HEK293 (cell line): Measurements from ENCODE around the gene SKOR2.

Experiments used
- CTCF ChIA-PET: fragments of 350-600 bp; formaldehyde crosslinking; extraction: SDS; loops from one replicate; lab custom pipeline; 2021; ENCODE audit warnings: antibody characterized with exemption; lab: Yijun Ruan, JAX
- POLR2A ChIA-PET: fragments of 300-600 bp; formaldehyde crosslinking; extraction: SDS; loops from one replicate; lab custom pipeline; 2020; ENCODE audit warnings: antibody characterized with exemption, inconsistent platforms; lab: Yijun Ruan, JAX
- H3K27ac ChIP-seq: fragments of 200-500 bp; sonication (Bioruptor generic); 2 replicates; pipeline ENCODE4 v1.5.1; 2014; ENCODE audit warnings: low read depth, low read length, control low read depth, inconsistent platforms; ENCODE audit errors: extremely low read depth
- H3K36me3 ChIP-seq, 2 experiments: fragments of 200-500 bp in 1 of 2; sonication (Bioruptor generic) in 1 of 2; 1 replicate in 1 of 2; 2 replicates in 1 of 2; pipeline ENCODE4 v1.5.1; 2014 to 2017; ENCODE audit warnings: inconsistent platforms in 2 of 2, low read length in 2 of 2; ENCODE audit not compliant: control insufficient read depth in 2 of 2, insufficient read depth in 1 of 2
- H3K4me1 ChIP-seq: fragments of 200-500 bp; sonication (Bioruptor generic); 2 replicates; pipeline ENCODE4 v1.5.1; 2014; ENCODE audit warnings: mild to moderate bottlenecking, low read length, inconsistent platforms; ENCODE audit not compliant: control insufficient read depth, insufficient read depth
- H3K4me3 ChIP-seq: 2 replicates; pipeline ENCODE4 v1.5.1; 2011; ENCODE audit warnings: low read depth, mild to moderate bottlenecking, control low read depth, low read length, moderate library complexity
- H3K9me3 ChIP-seq: fragments of 200-500 bp; sonication (Bioruptor generic); 2 replicates; pipeline ENCODE4 v1.5.1; 2014; ENCODE audit warnings: low read depth, low read length, inconsistent platforms; ENCODE audit not compliant: control insufficient read depth, insufficient read depth
- HOXA7 ChIP-seq: sonication (generic); formaldehyde crosslinking; IDR thresholded peaks from 2 replicates; pipeline ENCODE4 v1.8.1; 2022; ENCODE audit warnings: missing genetic modification reagents, borderline replicate concordance
- KLF10 ChIP-seq: fragments of 450-650 bp; IDR thresholded peaks from 2 replicates; pipeline ENCODE4 v1.5.1; 2018; ENCODE audit warnings: missing biosample characterization, mild to moderate bottlenecking, missing genetic modification characterization
- MZF1 ChIP-seq: fragments of 450-650 bp; formaldehyde crosslinking; IDR thresholded peaks from 2 replicates; pipeline ENCODE4 v1.5.1; 2017; ENCODE audit warnings: missing biosample characterization, missing genetic modification characterization, borderline replicate concordance
- PATZ1 ChIP-seq: fragments of 450-650 bp; formaldehyde crosslinking; IDR thresholded peaks from 2 replicates; pipeline ENCODE4 v1.5.1; 2016; ENCODE audit warnings: missing biosample characterization, missing genetic modification characterization
- RBAK ChIP-seq: fragments of 450-650 bp; formaldehyde crosslinking; IDR thresholded peaks from 2 replicates; pipeline ENCODE4 v1.5.1; 2016; ENCODE audit warnings: missing biosample characterization, missing genetic modification characterization
- WT1 ChIP-seq: fragments of 450-650 bp; formaldehyde crosslinking; IDR thresholded peaks from 2 replicates; pipeline ENCODE4 v1.5.1; 2016; ENCODE audit warnings: missing biosample characterization, missing genetic modification characterization
- ZBTB8A ChIP-seq: fragments of 450-650 bp; formaldehyde crosslinking; IDR thresholded peaks from 2 replicates; pipeline ENCODE4 v1.5.1; 2016; ENCODE audit warnings: missing biosample characterization, missing genetic modification characterization
- ZFP41 ChIP-seq: fragments of 450-650 bp; formaldehyde crosslinking; IDR thresholded peaks from 2 replicates; pipeline ENCODE4 v1.5.1; 2016; ENCODE audit warnings: missing biosample characterization, missing genetic modification characterization, borderline replicate concordance
- ZNF174 ChIP-seq: fragments of 450-650 bp; formaldehyde crosslinking; IDR thresholded peaks from 2 replicates; pipeline ENCODE4 v1.5.0; 2017; ENCODE audit warnings: missing biosample characterization, mild to moderate bottlenecking, missing genetic modification characterization
- ZNF211 ChIP-seq: fragments of 450-650 bp; formaldehyde crosslinking; IDR thresholded peaks from 2 replicates; pipeline ENCODE4 v1.5.1; 2016; ENCODE audit warnings: low read depth, missing biosample characterization, missing genetic modification characterization
- ZNF248 ChIP-seq: fragments of 450-650 bp; formaldehyde crosslinking; IDR thresholded peaks from 2 replicates; pipeline ENCODE4 v1.5.1; 2017; ENCODE audit warnings: missing biosample characterization, missing genetic modification characterization
- ZNF274 ChIP-seq, 2 experiments: fragments of 200-500 bp in 1 of 2; fragments of 450-650 bp in 1 of 2; sonication (Bioruptor generic) in 1 of 2; formaldehyde crosslinking in 1 of 2; IDR thresholded peaks; 2 replicates each; pipeline versions ENCODE4 v1.5.1 to v1.6.1; 2014 to 2016; ENCODE audit warnings: borderline replicate concordance in 1 of 2, inconsistent platforms in 1 of 2, low read length in 1 of 2, missing biosample characterization in 1 of 2, missing genetic modification characterization in 1 of 2
- ZNF280D ChIP-seq: fragments of 450-650 bp; formaldehyde crosslinking; IDR thresholded peaks from 2 replicates; pipeline ENCODE4 v1.5.1; 2016; ENCODE audit warnings: missing biosample characterization, missing genetic modification characterization
- ZNF354C ChIP-seq: fragments of 450-650 bp; formaldehyde crosslinking; IDR thresholded peaks from 2 replicates; pipeline ENCODE4 v1.5.1; 2016; ENCODE audit warnings: missing biosample characterization, missing genetic modification characterization, low read depth, borderline replicate concordance
- ZNF404 ChIP-seq: fragments of 450-650 bp; formaldehyde crosslinking; IDR thresholded peaks from 2 replicates; pipeline ENCODE4 v1.5.1; 2017; ENCODE audit warnings: missing biosample characterization, missing genetic modification characterization
- ZNF514 ChIP-seq: fragments of 450-650 bp; formaldehyde crosslinking; IDR thresholded peaks from 2 replicates; pipeline ENCODE4 v1.5.1; 2016; ENCODE audit warnings: missing biosample characterization, missing genetic modification characterization
- ZNF548 ChIP-seq: fragments of 450-650 bp; formaldehyde crosslinking; IDR thresholded peaks from 2 replicates; pipeline ENCODE4 v1.5.1; 2016; ENCODE audit warnings: missing biosample characterization, missing genetic modification characterization
- ZNF560 ChIP-seq: fragments of 450-650 bp; formaldehyde crosslinking; IDR thresholded peaks from 2 replicates; pipeline ENCODE4 v1.5.1; 2017; ENCODE audit warnings: missing biosample characterization, missing genetic modification characterization, borderline replicate concordance
- ZNF623 ChIP-seq: fragments of 450-650 bp; formaldehyde crosslinking; IDR thresholded peaks from 2 replicates; pipeline ENCODE4 v1.5.1; 2016; ENCODE audit warnings: missing biosample characterization, missing genetic modification characterization
- ZNF626 ChIP-seq: fragments of 450-650 bp; sonication (Bioruptor Pico); formaldehyde crosslinking; IDR thresholded peaks from 2 replicates; pipeline ENCODE4 v1.5.1; 2018; ENCODE audit warnings: missing biosample characterization, missing genetic modification characterization, inconsistent platforms
- ZNF654 ChIP-seq: fragments of 450-650 bp; formaldehyde crosslinking; IDR thresholded peaks from 2 replicates; pipeline ENCODE4 v1.5.1; 2016; ENCODE audit warnings: low read depth, missing biosample characterization, missing genetic modification characterization
- ZNF704 ChIP-seq: fragments of 450-650 bp; formaldehyde crosslinking; IDR thresholded peaks from 2 replicates; pipeline ENCODE4 v1.5.1; 2016; ENCODE audit warnings: missing biosample characterization, missing genetic modification characterization
- ZNF776 ChIP-seq: fragments of 450-650 bp; formaldehyde crosslinking; IDR thresholded peaks from 2 replicates; pipeline ENCODE4 v1.5.0; 2017; ENCODE audit warnings: missing biosample characterization, missing genetic modification characterization, borderline replicate concordance
- ZNF792 ChIP-seq: fragments of 450-650 bp; formaldehyde crosslinking; IDR thresholded peaks from 2 replicates; pipeline ENCODE4 v1.5.1; 2016; ENCODE audit warnings: missing biosample characterization, missing genetic modification characterization
- ZSCAN4 ChIP-seq: fragments of 450-650 bp; formaldehyde crosslinking; IDR thresholded peaks from 2 replicates; pipeline ENCODE4 v1.5.1; 2017; ENCODE audit warnings: missing biosample characterization, missing genetic modification characterization

The SKOR2 gene

GRCh38 chr18:47249314-47249981 is 2.0 kb downstream of the SKOR2 start (continued):
- TF ChIP-seq ZNF626 (tag by site-specific recombination), result no peak
- no peak for TF ChIP-seq PATZ1 (tag by site-specific recombination)
- no peak for TF ChIP-seq ZNF174 (tag by site-specific recombination)
- TF ChIP-seq ZNF248 (tag by site-specific recombination), result no peak
- TF ChIP-seq ZNF623, result no peak
- TF ChIP-seq MZF1 (tag by site-specific recombination), result no peak
- TF ChIP-seq WT1 (tag by site-specific recombination), result no peak
- TF ChIP-seq ZNF354C (tag by site-specific recombination), result no peak
- TF ChIP-seq RBAK (tag by site-specific recombination), result no peak
- TF ChIP-seq ZNF280D, result no peak

GRCh38 chr18:47248604-47249313 is 2.7 kb downstream of the SKOR2 start:
- H3K4me1 ChIP-seq, result no peaks in the 10 kb centered on the region
- ChIA-PET CTCF (interaction anchor here (0.6 kb wide), 1 partner anchor 809 kb away, joined by 3 read pairs; no protein-coding TSS in a partner anchor), POLR2A (no interaction called here)
- H3K27ac ChIP-seq, result no peak overlapping the region
- H3K9me3 ChIP-seq, result peaks cover 5% of the 10 kb centered on the region
- H3K36me3 ChIP-seq, result no peaks in the 10 kb centered on the region
- no peak overlapping the region for H3K4me3 ChIP-seq
- TF ChIP-seq ZBTB8A (tag by site-specific recombination) (no peak), HOXA7 (CRISPR knock-in tag) (no peak), ZNF560 (tag by site-specific recombination) (no peak), ZNF548 (tag by site-specific recombination) (no peak), ZFP41 (no peak), ZNF654 (tag by site-specific recombination) (no peak), ZNF211 (no peak), ZNF704 (tag by site-specific recombination) (no peak), ZNF776 (tag by site-specific recombination) (no peak), ZNF792 (no peak), KLF10 (tag by site-specific recombination) (no peak), ZNF404 (tag by site-specific recombination) (no peak), ZSCAN4 (no peak), ZNF514 (no peak), ZNF274 (IDR thresholded peaks at IDR 0.05; ENCODE audit: low read length) (no peak), ZNF274 (tag by site-specific recombination; IDR thresholded peaks at IDR 0.05; ENCODE audit: borderline replicate concordance) (no peak)
- TF ChIP-seq, all 188 proteins: peak for 0
